NCI-H774 (cell line): ENCODE data around the gene RAP1GAP2.
A peak's percentile ranks its signal among the peaks of the same experiment; 100 is the strongest.

Experiments
- DNase-seq: peaks from one replicate; lab custom pipeline; 2025; lab: John Stamatoyannopoulos, UW

Gene RAP1GAP2

DNA sequence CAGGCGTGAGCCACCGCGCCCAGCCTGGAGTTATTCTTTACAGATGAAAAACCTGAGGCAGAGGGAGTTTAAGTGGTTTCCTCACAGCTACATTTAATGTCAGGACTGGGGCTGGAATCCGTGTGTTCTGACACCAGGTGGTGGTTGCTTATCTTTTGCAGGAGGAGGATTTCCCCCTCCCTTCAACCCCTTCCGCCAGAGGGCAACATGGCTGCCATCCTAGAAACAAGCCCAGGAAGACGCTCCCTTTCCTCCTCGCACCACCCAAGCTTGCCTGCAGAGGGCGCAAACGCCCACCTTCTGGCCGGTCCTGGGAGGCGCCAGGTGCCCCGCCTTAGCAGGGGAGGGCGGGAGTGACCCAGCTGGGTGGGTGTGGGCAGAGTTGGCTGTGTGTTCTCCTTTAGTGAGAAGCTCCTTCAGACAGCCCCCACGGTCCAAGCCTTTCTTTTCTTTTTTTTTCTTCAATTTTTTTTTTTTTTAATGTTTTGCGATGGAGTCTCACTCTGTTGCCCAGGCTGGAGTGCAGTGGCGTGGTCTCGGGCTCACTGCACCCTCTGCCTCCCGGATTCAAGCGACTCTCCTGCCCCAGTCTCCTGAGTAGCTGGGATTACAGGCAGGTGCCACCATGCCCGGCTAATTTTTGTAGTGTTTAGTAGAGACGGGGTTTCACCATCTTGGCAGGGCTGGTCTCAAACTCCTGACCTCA is 9.9 kb upstream of the RAP1GAP2 start:
- peak; percentile 59 for DNase-seq

DNA sequence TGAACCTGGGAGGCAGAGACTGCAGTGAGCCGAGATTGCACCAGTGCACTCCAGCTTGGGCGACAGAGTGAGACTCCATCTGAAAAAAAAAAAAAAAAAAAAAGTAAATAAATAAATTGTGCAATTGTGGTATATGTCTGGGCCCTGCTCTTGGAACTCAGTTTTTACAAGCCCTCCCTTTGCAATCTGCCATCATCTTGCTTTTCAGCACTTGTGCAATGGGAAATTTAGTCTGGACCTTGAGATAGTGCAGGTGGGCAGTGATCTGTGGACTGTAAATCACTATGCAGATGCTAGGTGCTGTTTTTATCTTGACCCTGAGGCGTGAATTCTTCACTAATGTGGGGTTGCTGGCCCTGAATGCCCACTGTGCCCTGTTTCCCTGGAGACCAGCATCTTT is 6.5 kb upstream of the RAP1GAP2 start:
- DNase-seq, result no peak

DNA sequence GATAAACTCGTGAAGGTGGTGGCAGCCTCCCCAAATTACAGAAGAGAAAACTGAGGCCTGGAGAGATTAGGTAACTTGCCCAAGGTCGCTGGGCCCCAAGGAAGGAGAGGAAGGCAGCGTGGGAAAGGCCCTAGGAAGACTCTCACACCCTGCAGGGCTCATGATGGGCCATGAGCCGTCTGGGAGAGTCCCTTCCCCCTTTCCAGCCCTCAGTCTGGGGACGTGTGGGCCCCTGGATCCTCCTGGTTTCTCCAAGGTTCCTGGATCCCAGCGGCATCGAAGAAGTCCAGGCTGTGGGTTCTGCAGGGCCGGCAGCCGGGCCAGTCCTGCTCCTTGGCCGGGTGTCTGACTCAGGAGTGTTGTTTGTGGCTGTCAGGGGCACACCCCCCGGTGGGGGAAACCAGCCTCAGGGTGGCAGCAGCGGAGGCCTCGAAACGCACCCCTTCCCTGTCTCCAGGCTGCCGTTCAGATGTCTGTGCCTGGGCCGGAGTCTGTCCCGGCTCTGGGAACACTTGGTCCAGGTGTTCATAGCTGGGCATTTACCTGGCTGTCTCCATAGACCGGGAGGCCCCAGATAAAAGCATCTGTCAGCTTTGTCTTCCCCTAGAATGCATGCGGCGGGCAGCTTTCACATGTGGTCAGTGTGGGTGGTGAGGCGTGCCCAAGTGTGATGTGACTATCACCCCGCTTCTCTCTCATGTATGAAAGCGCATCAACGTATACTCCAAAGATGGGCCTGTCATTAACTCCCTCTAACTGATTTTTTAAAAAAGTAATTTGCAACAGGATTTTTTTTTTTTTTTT is 3.7 kb upstream of the RAP1GAP2 start:
- DNase-seq, result no peak

DNA sequence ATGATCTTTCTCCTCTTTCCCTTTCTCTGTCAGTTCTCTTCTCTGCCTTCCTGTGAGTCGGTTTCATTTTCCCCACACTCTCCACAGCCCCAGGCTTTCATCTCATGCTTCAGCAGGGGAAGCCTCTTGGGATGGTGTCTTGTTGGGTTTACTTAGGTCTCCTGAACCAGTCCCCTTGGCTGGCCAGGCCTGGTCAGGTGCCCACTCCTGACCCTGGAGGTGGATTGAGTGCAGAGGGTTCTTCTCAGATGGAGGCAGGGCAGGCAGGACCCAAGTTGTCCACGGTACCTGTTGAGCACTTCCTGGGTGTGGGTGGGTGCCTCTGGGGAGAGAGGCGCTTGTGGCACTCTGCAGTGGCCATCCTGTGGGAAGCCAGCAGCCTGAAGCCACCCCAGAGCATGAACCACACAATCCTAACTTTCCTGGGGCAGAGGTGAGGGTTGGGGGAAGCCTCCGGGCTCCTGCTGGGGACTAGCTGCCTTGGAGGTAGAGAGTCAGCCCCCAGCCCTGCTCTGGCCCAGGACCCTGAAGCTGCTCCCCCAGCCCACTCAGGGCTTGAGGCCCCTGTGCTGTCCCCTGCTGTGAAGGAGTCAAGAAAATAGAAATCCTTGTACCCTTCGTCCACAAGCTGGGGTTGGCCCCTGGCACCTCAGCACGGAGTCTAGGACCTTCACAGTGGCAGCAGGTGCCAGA is 2.0 kb upstream of the RAP1GAP2 start:
- DNase-seq, result no peak

DNA sequence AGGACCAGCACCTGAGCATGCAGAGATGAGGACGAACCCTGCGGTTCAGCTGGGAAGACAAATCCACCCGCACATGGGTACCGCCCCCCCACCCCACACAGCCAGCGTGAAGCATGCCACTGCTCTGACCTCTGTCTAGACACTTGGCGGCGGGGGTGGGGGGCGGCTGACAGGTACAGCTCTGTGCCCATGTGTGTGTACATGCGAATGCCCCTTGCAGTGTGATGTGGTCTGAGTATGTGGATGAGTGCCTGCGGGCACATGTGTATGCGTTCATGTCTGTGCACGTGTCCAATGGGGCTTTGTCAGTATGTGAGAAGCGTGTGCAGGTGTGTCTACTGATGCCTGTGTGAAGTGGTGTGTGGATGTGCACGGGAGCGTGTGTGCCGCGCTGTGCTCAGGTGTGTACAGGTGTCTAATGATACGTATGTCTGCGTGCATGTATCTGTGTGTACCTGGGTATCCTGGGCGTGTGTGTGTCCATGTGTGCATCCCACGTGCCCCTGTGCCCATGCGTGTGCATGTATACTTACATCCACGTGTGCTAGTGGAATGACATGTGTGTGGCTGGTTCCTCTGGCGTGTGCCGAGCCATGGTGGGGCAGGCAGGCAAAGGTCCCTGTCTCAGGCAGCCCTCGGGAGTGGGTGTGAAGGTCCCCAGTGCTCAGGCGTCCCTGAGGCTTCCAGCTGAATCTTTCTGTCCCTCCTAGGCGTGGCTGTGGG is 636 bp upstream of the RAP1GAP2 start:
- no peak for DNase-seq

DNA sequence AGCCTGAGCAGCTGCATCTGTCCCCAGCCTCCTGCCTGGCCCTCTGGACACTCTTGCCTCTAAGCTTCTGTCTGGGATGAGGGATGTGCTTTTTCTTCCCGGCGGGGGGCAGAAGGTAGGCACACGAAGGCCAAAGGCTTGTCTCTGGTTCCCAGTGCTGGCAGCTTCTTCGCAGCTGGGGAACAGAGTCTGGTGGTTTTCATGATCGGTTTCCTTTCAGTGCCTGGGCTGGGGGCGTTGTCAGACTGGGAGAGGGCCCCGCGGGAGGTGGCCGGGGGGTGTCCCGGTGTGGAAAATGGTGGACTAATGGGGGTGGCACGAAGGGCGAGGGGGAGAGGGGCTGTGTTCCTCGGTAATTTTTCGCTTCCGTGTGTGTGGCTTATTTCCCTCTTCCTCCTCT is 988 bp downstream of the RAP1GAP2 start:
- DNase-seq, result no peak

DNA sequence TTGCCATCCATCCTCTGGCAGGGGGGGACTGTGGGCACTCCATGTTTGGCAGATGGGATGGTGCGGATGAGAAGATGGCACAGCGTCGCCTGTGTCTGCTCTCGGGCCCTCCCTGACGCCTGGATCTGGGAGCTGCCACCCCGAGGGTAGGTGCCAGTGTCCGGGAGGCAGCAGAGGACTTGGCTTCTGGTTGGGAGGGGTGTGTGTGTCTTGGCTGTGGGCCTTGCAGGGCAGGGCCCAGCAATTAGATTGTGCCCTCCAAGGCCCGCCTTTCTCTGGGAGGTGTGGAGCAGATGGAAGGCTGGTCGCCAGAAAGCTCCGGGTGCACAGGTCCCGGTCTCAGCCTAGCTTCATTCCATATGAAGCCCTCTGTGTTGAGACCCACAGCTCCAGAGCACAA is 1.4 kb downstream of the RAP1GAP2 start:
- no peak for DNase-seq

DNA sequence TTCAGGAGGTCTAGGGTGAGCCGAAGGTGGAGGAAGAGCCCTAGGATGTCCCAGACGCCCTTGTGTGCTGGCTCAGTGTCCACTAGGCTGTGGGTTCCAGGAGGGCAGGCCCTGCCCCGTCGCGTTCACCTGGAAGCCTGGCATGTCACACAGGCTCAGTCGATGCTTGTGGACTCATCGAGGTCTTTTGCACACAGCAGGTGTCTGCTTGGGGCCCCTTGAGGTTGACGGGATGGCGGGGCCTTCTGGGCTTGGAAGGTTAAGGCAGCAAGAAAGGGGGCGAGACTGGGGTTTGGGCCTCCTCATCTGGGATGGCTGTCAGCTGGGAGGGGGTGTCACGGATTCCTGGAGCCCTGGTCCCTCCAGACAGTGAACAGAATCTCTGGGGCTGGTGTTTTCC is 1.9 kb downstream of the RAP1GAP2 start:
- no peak for DNase-seq

DNA sequence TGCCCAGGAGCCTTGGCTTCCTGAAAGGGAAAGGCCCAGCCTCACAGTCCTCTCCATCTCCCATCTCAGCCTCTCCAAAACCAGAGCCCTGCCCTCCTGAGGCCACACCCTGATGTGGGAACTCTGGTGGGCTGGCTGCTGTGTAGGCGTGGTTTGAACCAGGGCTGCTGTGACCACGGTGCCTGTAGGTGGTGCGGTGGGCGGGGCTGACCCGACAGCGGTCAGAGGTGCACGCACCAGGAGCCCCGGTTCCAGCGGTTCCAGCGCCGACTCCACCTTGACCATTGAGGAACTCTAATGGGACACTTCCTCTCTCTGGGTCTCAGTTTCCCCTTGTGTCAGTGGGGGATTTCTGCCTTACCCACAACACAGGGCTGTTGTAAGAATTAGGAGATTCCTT is 2.4 kb downstream of the RAP1GAP2 start:
- DNase-seq, result no peak

DNA sequence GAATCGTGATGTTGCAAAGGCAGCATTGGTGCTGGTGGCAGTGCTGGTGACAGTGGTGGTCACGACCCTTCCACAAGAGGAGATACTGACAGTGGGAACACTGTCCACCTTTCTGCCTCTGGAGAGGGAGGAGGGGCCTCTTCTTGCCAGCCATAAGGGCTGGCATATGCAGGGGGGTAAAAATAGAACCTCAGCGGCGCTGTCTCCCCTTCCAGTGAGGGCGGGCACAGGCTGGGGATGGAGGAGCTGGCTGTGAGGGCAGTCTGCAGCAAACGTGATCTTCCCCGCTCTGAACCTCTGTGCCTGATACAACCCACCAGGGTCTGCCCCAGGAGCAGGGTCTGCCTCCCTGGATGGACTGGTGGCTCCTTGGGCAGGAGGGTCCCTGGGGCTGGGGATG is 3.4 kb downstream of the RAP1GAP2 start:
- DNase-seq, result no peak

DNA sequence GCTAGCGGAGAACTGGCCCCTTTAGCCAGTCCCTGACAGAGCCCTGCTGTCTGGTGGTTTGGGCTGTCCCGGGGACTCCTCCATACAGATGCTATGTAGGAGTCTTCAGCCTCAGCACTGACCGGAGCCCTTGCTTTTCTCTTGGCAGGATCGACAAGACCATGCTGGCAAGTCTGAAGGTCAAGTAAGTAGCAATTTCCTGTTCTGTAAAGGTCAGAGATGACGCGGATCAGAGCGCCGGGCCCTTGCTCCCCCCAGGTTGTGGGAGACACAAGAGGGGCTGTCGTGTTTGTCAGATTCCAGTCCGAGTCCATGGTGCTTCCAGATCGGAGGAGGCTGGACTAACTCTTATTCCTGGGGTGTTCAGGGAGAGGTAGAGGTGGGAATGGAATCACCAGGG is 4.1 kb downstream of the RAP1GAP2 start:
- DNase-seq, result no peak

DNA sequence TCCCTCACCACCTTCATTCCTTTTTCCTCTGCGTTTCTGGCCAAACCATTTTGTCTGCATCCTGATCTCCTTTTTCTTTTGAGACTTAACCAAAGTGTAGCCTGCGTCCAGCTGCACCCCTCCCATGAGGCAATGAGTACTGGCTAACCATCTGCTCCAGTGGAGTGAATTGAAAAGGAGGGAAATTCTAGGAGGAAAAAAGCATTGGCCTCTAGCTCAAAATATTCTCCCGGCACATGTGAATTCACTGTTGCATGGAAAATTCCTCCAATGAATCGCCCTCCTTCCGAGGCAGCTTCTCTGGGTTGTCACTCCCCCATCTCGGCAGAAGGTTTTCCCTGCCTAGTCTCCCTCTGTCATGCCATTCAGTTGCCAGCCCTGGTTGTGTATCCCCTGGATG is 5.6 kb downstream of the RAP1GAP2 start:
- DNase-seq, result no peak

DNA sequence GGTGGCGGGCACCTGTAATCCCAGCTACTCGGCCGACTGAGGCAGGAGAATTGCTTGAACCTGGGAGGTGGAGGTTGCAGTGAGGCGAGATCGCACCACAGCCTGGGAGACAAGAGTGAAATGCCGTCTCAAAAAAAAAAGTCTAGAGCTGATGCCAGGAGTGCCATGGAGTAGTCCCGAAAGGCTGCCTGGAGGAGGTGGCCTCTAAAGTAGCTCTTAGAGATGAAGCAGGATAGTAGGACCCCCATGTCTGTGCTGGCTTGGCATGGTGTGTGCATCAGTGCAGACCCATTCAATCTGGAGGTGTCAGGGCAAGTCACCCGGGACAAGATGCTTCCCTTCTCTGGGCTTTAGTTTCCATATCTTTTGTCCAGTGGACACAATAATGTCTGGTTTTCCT is 6.3 kb downstream of the RAP1GAP2 start:
- no peak for DNase-seq

DNA sequence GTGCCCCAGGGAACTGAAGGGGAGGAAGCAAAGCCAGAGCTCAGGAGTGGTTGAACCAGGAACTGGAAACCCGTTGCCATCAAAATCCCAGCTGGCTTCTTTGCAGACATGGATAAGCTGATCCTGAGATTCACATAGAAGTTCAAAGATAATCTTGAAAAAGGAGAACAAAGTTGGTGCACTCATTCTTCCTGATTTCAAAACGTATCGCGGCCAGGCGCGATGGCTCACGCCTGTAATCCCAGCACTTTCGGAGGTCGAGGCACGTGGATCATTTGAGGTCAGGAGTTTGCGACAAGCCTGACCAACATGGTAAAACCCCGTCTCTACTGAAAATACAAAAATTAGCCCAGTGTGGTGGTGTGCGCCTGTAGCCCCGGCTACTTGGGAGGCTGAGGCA is 7.1 kb downstream of the RAP1GAP2 start:
- no peak for DNase-seq

DNA sequence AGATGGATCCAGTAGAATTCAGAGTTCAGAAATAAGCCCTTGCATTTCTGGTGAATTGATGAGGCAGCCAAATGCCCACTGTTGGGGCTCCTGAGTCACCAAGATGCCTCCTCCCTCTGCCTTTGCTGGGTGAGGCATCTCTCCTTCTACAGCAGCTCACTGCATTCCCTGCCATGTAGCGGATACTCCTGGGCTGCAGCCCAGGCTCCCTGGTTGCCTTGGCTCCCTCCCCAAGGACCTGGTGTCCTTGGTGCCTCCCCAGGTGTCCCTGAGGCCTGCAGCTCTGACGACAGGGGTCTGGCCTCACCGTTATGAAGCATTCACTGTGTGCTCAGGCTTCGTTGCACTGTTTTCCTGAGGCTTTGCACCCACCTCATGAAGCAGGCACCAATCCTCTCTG is 7.7 kb downstream of the RAP1GAP2 start:
- no peak for DNase-seq

DNA sequence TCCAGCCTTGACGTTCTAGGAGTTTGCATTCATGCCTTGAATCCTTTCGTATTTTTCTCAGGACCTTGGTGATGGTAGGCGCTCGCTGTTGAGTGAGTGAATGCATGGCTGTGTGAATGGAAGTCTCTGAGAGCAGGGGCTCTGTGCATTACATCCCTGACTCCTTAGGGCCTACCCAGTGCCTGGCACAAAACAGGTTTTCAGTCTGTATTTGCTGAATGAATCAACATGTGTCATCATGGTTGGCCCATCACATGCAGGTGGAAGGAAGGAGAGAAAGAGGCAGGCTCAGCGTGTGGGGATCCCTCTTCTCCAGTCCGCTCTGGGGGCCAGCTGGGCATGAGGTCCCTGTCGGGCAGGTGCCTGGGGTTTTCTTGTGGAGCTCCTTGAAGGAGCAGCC is 8.7 kb downstream of the RAP1GAP2 start:
- no peak for DNase-seq

DNA sequence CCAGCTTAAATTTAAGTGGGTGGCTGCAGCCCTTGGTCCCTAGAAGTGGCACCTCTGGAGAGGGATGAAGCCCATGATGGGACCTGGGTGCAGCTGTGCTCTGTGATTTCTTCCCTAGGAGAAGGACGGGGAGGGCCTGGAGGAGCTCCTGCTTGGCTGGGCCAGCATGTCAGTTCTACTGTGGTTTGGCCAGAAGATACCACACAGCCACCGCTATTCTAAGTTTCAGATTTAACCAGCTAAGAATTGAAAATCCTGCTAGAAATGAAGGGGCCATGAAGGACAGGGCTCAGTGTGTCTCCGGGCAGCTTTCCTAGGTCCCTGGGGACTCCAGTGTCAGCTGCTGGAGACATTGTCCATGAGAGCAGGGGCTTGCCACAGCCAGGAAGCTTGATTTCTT is 9.7 kb downstream of the RAP1GAP2 start:
- DNase-seq, result no peak

DNA sequence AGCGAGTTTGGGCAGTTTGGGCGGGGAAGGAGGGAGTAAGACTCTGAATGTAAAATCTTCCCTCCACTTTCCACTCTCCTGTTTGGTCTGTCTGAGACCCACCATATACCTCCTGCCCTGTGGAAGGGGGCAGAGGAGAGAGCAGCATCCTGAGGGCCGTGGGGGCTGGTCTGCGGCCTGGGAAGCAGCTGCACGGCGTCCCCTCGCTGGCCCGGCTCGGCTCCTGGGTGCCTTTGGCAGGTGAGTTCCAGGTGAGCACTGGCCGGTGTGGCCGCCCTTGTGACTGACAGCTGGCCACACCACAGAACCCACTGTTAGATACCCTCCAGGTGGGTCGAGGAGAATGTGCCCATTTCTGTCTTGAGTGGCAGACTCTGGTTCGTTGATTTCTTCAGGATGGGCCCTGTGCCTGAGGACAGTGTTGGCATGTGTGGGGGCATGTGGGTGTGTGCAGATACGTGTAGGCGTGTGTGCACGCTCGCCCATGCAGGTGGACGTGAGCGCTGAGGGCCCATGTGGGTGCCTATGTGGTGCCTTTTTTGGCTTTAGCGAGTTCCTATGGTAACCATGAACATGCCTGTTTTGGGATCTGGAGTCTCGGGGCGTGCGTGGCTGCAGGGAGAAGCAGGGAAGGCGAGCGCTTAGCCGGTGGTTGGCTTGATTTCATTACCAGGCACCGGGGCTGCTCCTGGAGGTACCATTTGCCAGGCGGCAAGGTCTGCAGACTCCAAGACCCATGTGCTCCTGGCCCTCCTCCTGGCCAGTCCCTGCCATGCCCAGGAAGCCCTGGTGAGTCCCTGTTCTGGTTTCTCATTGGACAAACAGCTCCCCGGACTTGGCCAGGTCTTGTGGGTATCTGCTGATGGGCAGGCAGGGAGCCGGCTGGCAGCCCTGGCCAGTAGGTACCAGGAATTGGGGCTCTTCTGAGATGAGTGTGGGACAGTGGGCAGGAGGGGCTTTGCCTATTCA is 12.4 kb downstream of the RAP1GAP2 start:
- no peak for DNase-seq

DNA sequence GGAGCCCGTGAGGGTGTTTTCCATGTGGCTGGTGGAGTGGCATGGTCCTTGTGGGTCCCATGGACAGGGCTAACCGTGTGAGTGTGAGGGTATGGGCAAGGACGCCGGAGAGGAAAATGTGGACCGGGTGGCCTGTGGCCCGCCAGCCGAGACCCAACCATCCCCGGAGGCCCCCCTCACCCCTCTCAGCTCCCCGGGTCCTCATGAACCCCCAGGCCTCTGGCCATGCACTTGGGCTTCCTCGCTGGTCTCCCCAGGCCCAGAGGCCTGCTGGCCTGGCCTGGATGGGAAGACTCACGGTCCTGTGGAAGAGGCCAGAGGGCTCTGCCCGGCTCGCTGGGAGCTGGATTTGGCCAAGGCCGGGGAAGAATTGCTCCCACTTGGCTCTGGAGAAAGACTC is 13.1 kb downstream of the RAP1GAP2 start:
- no peak for DNase-seq

DNA sequence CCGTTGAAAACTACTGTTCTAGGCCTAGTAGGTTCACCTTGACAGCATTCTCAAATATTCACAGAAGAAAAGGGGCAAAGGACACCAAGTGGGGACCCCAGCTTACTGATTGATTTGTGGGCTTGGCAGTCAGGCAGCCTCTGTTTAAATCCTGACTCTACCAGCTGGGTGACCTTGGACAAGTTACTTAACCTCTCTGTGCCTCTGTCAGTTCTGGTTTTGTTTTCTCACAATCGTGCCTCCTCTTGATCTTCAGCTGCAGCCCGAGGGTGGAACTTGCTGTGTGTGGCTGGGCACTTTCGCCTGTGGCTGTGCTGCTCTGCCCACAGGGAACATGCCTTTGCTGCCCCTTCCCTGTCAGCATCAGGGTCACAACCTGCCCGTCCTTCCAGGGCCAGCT is 17.8 kb downstream of the RAP1GAP2 start:
- DNase-seq, result no peak
